Lower lobe of right lung (tissue), 2 donors: ENCODE measurements around the gene TBCB. TPM values are rescaled to one million over a fixed set of nuclear protein-coding genes. Genes with fewer than 3 reads are reported as not detected.

Experiments used
- ATAC-seq, 2 donors: fragments of 200-7000 bp; cut with Tn5 transposase; one replicate each; pipeline ENCODE4 v1.9.1; 2020 to 2022; ENCODE audit warnings: mild to moderate bottlenecking in 2 of 2, moderate library complexity in 2 of 2
- DNase-seq: peaks from one replicate; pipeline ENCODE4 v3.0.0-alpha.2; 2020
- H3K27ac ChIP-seq: fragments of 200-600 bp; one replicate; pipeline ENCODE4 v1.8.0; 2022
- H3K27me3 ChIP-seq: fragments of 200-600 bp; one replicate; pipeline ENCODE4 v1.8.0; 2022; ENCODE audit warnings: low read depth
- H3K36me3 ChIP-seq: fragments of 200-600 bp; one replicate; pipeline ENCODE4 v1.8.0; 2022; ENCODE audit warnings: mild to moderate bottlenecking
- H3K4me1 ChIP-seq: fragments of 200-600 bp; one replicate; pipeline ENCODE4 v1.8.0; 2022
- H3K4me3 ChIP-seq: fragments of 200-600 bp; one replicate; pipeline ENCODE4 v1.8.0; 2022; ENCODE audit warnings: mild to moderate bottlenecking
- H3K9me3 ChIP-seq: fragments of 200-600 bp; one replicate; pipeline ENCODE4 v1.8.0; 2022
- CTCF ChIP-seq: fragments of 200-600 bp; IDR thresholded peaks from one replicate; pipeline ENCODE4 v1.8.0; 2022; ENCODE audit warnings: antibody characterized with exemption, mild to moderate bottlenecking
- intact Hi-C: fragments of 100-400 bp; cut with DNase I; formaldehyde crosslinking; loops from one replicate; pipeline ENCODE4 v1.11.0; 2022
- total RNA-seq: library from RNA; stranded (reverse); fragmentation: NEBNext Ultra II Directional; extraction: Animal tissue kit (Norgen Biotek cat#: 25700); gene quantifications from one replicate; pipeline ENCODE4 v1.2.1, GENCODE V29; 2021
- donor health status: DM: no; HTN: yes; CAD: no; lungs with severe emphysema.

TBCB gene
- total RNA-seq, 1 donor from 2014 or later: 90.2 TPM

GRCh38 chr19:36144624-36145023, 29.4 kb downstream of the TBCB start:
- intact Hi-C loops: no loop called here
- Histone ChIP-seq H3K9me3 (no peaks in the 10 kb centered on the region), H3K36me3 (peaks cover 83% of the 10 kb centered on the region), H3K27ac (no peak overlapping the region), H3K27me3 (no peaks in the 10 kb centered on the region), H3K4me3 (no peak overlapping the region), H3K4me1 (peaks cover 11% of the 10 kb centered on the region)
- no peak for TF ChIP-seq CTCF
- DNase-seq: no peak
- no peak for ATAC-seq

- H3K4me1 ChIP-seq: peaks cover 19% of the 10 kb centered on the region
- H3K27me3 ChIP-seq: no peaks in the 10 kb centered on the region
- H3K4me3 ChIP-seq: no peak overlapping the region
- peaks cover 66% of the 10 kb centered on the region for H3K36me3 ChIP-seq
- intact Hi-C loops: no loop called here
- DNase-seq (no peak), ATAC-seq (peak; percentile 4)
- H3K27ac ChIP-seq: no peak overlapping the region
- no peaks in the 10 kb centered on the region for H3K9me3 ChIP-seq
- TF ChIP-seq CTCF: no peak
Measured at GRCh38 chr19:36149673-36150406, 34.6 kb downstream of the TBCB start.

- peak overlapping the region; percentile 94 for H3K27ac ChIP-seq
- no peak for DNase-seq
- no peaks in the 10 kb centered on the region for H3K9me3 ChIP-seq
- peaks cover 58% of the 10 kb centered on the region for H3K36me3 ChIP-seq
- no peaks in the 10 kb centered on the region for H3K27me3 ChIP-seq
- peaks cover 19% of the 10 kb centered on the region for H3K4me1 ChIP-seq
- intact Hi-C loops: no loop called here
- no peak overlapping the region for H3K4me3 ChIP-seq
- no peak for TF ChIP-seq CTCF
- no peak for ATAC-seq
Measured at GRCh38 chr19:36150586-36150985, 35.3 kb downstream of the TBCB start.

- DNase-seq: no peak
- H3K36me3 ChIP-seq: peaks cover 50% of the 10 kb centered on the region
Measured at GRCh38 chr19:36151144-36152018, 36.1 kb downstream of the TBCB start.

GRCh38 chr19:36152019-36152351, 36.7 kb downstream of the TBCB start:
- Histone ChIP-seq H3K36me3 (peaks cover 44% of the 10 kb centered on the region), H3K9me3 (no peaks in the 10 kb centered on the region), H3K27me3 (no peaks in the 10 kb centered on the region), H3K27ac (peak overlapping the region; percentile 94), H3K4me1 (peaks cover 19% of the 10 kb centered on the region), H3K4me3 (peak overlapping the region; percentile 63)
- intact Hi-C loops: no loop called here
- ATAC-seq (peak; percentile 4 to 9), DNase-seq (no peak)
- no peak for TF ChIP-seq CTCF

More at GRCh38 chr19:36151144-36152018, 36.1 kb downstream of the TBCB start:
- no peaks in the 10 kb centered on the region for H3K9me3 ChIP-seq
- intact Hi-C loops: no loop called here
- no peak for TF ChIP-seq CTCF
- no peaks in the 10 kb centered on the region for H3K27me3 ChIP-seq
- ATAC-seq: peak; percentile 52 to 59
- peak overlapping the region; percentile 63 for H3K4me3 ChIP-seq
- peak overlapping the region; percentile 94 for H3K27ac ChIP-seq
- H3K4me1 ChIP-seq: peaks cover 19% of the 10 kb centered on the region
